ENCODE results near the gene MGAT2.
"Not testable (repeated sequence)": the region's sequence is repeated elsewhere in the genome, so short reads cannot be mapped to it uniquely, and the experiment has no call there.

Gene MGAT2

GRCh38 chr14:49612671-49613070, 7.9 kb upstream of the MGAT2 start:
- DNase-seq (ENCODE audit: low read depth) = no peak

DNA sequence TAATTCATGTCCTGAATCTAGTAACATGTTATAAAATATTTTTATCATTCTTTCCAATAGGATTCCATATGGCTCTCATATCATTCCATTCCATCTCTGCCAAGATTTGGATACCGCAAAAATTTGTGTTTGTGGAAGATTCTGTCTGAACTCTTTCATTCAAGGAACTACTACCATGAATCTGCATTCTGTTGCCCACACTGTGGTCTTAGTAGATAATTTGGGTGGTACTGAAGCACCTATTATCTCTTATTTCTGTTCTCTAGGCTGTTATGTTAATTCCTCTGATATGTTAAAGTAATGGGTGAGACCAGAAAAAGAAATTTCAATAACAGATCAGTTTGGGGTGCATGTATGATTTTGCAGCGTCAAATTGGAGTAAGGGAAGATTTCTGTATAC, 6.4 kb upstream of the MGAT2 start:
- no peak for DNase-seq (ENCODE audit: low read depth)

- no peak for DNase-seq (ENCODE audit: low read depth)
Measured at GRCh38 chr14:49615776-49616175, 4.8 kb upstream of the MGAT2 start.

DNA sequence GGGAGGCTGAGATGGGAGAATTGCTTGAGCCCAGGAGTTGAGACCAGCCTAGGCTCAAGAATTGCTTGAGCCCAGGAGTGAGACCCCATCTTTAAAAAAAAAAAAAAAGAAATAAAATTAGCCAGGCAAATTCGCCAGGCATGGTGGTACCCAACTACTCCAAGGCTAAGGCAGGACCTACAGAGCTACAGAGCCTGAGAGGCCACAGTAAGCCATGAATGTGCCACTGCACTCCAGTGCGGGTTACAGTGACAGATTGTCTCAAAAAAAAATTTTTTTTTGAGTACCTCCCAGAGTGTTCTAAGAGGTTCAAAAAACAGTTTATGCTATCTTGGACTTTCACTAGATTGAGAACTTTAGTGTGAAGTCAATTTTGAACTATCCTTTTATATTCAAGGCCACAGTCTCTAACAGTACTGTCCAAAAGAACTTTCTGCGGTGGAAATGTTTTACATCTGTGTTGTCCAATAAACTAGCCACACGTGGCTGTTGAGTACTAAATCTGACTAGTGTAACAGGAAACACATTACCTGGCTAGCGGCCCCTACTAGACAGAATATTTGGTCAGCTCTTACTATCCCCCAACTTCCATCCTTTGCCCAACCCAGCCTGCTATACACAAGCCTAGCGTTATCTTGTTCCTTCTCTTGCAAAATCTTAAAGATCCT, 2.6 kb upstream of the MGAT2 start:
- no peak for DNase-seq (ENCODE audit: low read depth)

GRCh38 chr14:49619273-49619672, 1.3 kb upstream of the MGAT2 start:
- DNase-seq (ENCODE audit: low read depth) = not testable (repeated sequence)

GRCh38 chr14:49619730-49620129, 869 bp upstream of the MGAT2 start:
- no peak for DNase-seq (ENCODE audit: low read depth)

DNA sequence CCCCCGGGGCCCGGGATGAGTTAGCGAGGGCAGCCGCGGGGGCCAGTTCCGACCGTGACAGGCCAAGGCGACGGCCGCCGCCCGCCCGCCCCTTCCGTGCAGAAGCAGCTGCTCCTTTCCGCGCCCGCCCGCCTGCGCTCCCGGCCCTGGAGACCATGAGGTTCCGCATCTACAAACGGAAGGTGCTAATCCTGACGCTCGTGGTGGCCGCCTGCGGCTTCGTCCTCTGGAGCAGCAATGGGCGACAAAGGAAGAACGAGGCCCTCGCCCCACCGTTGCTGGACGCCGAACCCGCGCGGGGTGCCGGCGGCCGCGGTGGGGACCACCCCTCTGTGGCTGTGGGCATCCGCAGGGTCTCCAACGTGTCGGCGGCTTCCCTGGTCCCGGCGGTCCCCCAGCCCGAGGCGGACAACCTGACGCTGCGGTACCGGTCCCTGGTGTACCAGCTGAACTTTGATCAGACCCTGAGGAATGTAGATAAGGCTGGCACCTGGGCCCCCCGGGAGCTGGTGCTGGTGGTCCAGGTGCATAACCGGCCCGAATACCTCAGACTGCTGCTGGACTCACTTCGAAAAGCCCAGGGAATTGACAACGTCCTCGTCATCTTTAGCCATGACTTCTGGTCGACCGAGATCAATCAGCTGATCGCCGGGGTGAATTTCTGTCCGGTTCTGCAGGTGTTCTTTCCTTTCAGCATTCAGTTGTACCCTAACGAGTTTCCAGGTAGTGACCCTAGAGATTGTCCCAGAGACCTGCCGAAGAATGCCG, 699 bp downstream of the MGAT2 start:
- DNase-seq (ENCODE audit: low read depth) = peak; percentile 63

DNA sequence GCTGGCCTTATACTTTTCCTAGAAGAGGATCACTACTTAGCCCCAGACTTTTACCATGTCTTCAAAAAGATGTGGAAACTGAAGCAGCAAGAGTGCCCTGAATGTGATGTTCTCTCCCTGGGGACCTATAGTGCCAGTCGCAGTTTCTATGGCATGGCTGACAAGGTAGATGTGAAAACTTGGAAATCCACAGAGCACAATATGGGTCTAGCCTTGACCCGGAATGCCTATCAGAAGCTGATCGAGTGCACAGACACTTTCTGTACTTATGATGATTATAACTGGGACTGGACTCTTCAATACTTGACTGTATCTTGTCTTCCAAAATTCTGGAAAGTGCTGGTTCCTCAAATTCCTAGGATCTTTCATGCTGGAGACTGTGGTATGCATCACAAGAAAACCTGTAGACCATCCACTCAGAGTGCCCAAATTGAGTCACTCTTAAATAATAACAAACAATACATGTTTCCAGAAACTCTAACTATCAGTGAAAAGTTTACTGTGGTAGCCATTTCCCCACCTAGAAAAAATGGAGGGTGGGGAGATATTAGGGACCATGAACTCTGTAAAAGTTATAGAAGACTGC, 1.5 kb downstream of the MGAT2 start:
- DNase-seq (ENCODE audit: low read depth) = peak; percentile 31

DNA sequence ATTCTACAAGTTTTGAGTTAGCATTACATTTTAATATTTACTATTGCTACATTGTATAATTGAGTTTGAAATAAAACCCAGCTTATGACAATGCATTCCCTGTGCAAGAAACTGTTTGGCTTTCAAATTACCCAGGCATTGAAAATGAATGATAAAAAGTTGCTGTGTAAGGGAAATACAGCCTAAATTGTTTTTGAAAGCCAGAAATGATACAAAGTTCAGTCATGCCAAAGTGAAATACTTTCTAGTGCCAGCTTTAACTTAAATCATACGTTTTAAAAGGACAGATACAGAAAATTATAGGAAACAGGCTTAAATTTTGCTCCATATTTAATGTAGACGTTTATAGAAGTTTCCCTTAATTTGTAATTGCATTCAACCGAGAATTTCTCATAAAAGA, 2.8 kb downstream of the MGAT2 start:
- no peak for DNase-seq (ENCODE audit: low read depth)

- DNase-seq (ENCODE audit: low read depth) = no peak
Measured at GRCh38 chr14:49623941-49624839, 3.6 kb downstream of the MGAT2 start.

- DNase-seq (ENCODE audit: low read depth) = peak; percentile 94
Measured at GRCh38 chr14:49633640-49634546, 13.3 kb downstream of the MGAT2 start.

- DNase-seq (ENCODE audit: low read depth) = peak; percentile 79
Measured at GRCh38 chr14:49634547-49635334, 14.1 kb downstream of the MGAT2 start, which contains the start of gene DNAAF2. Gene DNAAF2 (minus strand): TSS chr14:49635244. CDS start chr14:49635149, 95 bp downstream.

- DNase-seq (ENCODE audit: low read depth) = no peak
Measured at GRCh38 chr14:49636866-49637265, 16.3 kb downstream of the MGAT2 start.

GRCh38 chr14:49637534-49638078, 17.0 kb downstream of the MGAT2 start:
- no peak for DNase-seq (ENCODE audit: low read depth)

- DNase-seq (ENCODE audit: low read depth) = no peak
Measured at GRCh38 chr14:49640540-49641417, 20.2 kb downstream of the MGAT2 start.

- peak; percentile 60 for DNase-seq (ENCODE audit: low read depth)
Measured at GRCh38 chr14:49641697-49642129, 21.1 kb downstream of the MGAT2 start.

GRCh38 chr14:49642163-49642562, 21.6 kb downstream of the MGAT2 start:
- DNase-seq (ENCODE audit: low read depth) = no peak

DNA sequence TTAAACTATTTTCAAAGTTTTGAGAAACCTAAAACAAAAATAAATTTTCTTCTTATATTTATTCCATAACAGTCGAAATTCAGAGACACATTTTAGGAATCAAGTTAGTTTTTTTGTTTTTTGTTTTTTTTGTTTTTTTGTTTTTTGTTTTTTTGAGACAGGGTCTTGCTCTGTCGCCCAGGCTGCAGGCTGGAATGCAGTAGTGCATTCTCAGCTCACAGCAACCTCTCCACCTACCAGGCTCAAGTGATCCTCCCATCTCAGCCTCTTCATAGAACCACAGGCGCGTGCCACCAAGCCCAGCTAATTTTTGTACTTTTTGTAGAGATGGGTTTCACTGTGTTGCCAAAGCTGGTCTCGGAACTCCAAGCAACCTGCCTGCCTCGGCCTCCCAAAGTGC, 32.9 kb downstream of the MGAT2 start:
- no peak for DNase-seq (ENCODE audit: low read depth)

DNA sequence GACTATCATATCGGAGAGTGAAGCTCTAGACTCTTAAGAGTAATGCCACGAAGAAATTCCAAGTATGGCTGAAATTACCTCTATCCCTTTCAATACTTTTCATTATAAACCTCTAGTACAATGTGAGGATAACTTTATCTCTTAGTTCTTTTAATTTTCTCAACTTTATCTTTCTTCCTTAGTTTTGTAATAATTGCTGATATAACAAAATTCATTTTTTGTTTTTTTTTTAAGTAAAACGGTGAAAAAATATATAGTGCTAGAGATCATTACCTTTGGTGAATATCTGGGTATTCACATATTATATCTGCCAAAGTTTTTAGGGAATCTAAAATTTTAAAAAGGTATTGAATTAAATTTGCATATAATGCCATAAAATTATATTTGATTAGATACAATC, 33.9 kb downstream of the MGAT2 start:
- DNase-seq (ENCODE audit: low read depth) = no peak
